A673 (cell line): ENCODE data around the gene IQCH. TPM values are rescaled to one million over a fixed set of nuclear protein-coding genes. Genes with fewer than 3 reads are reported as not detected.

ENCODE experiments used
- BruUV-seq: library from RNA; stranded (reverse); fragments of 400-500 nt; replicated peaks from 2 replicates; lab custom pipeline; 2021; lab: Mats Ljungman, UMichigan
- CTCF ChIA-PET: fragments of 300-600 bp; sonication (Branson Sonifier 250); formaldehyde crosslinking; loops from one replicate; lab custom pipeline; 2022; ENCODE audit warnings: antibody characterized with exemption; lab: Charles Lee
- POLR2A ChIA-PET: fragments of 300-600 bp; sonication (Branson Sonifier 250); formaldehyde crosslinking; loops from one replicate; lab custom pipeline; 2022; ENCODE audit warnings: antibody characterized with exemption; ENCODE audit not compliant: low non-redundant PET; lab: Charles Lee
- DNase-seq: peaks from one replicate; pipeline ENCODE4 v3.0.0-alpha.2; 2015; ENCODE audit warnings: low spot score
- H3K27ac ChIP-seq: fragments of 200-600 bp; sonication (generic); 2 replicates; pipeline ENCODE4 v1.5.1; 2016; ENCODE audit warnings: mixed run types, low read depth, mild to moderate bottlenecking, mixed read lengths, antibody characterized with exemption, low read length; ENCODE audit not compliant: poor library complexity, severe bottlenecking
- H3K27me3 ChIP-seq: fragments of 200-600 bp; sonication (generic); replicated peaks from 2 replicates; pipeline ENCODE4 v1.6.1; 2017; ENCODE audit warnings: mixed run types, low read depth, mild to moderate bottlenecking, mixed read lengths, antibody characterized with exemption, low read length; ENCODE audit not compliant: insufficient read depth, poor library complexity
- H3K36me3 ChIP-seq: fragments of 200-600 bp; sonication (generic); 2 replicates; pipeline ENCODE4 v1.6.1; 2016; ENCODE audit warnings: mixed run types, mild to moderate bottlenecking, mixed read lengths, antibody characterized with exemption, low read length; ENCODE audit not compliant: insufficient read depth, poor library complexity, severe bottlenecking
- H3K4me1 ChIP-seq: fragments of 200-600 bp; sonication (generic); 2 replicates; pipeline ENCODE4 v1.6.1; 2017; ENCODE audit warnings: mixed run types, mild to moderate bottlenecking, mixed read lengths, antibody characterized with exemption, low read length; ENCODE audit not compliant: insufficient read depth, poor library complexity, severe bottlenecking
- H3K4me3 ChIP-seq: fragments of 200-600 bp; sonication (generic); 2 replicates; pipeline ENCODE4 v1.5.1; 2016; ENCODE audit warnings: low read depth, mixed run types, mild to moderate bottlenecking, mixed read lengths, low read length; ENCODE audit not compliant: poor library complexity, severe bottlenecking
- H3K9me3 ChIP-seq: fragments of 200-600 bp; sonication (generic); 2 replicates; pipeline ENCODE4 v1.6.1; 2016; ENCODE audit warnings: mixed run types, low read depth, mild to moderate bottlenecking, mixed read lengths, antibody characterized with exemption, low read length; ENCODE audit not compliant: poor library complexity, severe bottlenecking
- EZH2 ChIP-seq: fragments of 200-600 bp; sonication (generic); IDR thresholded peaks from 2 replicates; pipeline ENCODE4 v1.6.1; 2017; ENCODE audit warnings: borderline replicate concordance, low read depth, mild to moderate bottlenecking, mixed read lengths, antibody characterized with exemption, low read length; ENCODE audit not compliant: poor library complexity, severe bottlenecking
- intact Hi-C: fragments of 100-400 bp; cut with micrococcal nuclease; formaldehyde crosslinking; loops from one replicate; pipeline ENCODE4 v1.10.0; 2022; ENCODE audit not compliant: unreplicated experiment
- total RNA-seq: library from RNA; stranded (reverse); gene quantifications from 2 replicates; pipeline ENCODE4 v1.2.3, GENCODE V29; 2021
- TF ChIP-seq, protein P1 (sequence below): fragments of 300-800, 200-600 bp; sonication (generic); conservative IDR thresholded peaks from 2 replicates; pipeline ENCODE4 v1.5.1; 2017; ENCODE audit warnings: low read depth, mild to moderate bottlenecking, antibody characterized with exemption, low read length, moderate library complexity, mixed read lengths

Gene IQCH
- total RNA-seq, 1 experiment from 2014 or later = 1.7 TPM

DNA sequence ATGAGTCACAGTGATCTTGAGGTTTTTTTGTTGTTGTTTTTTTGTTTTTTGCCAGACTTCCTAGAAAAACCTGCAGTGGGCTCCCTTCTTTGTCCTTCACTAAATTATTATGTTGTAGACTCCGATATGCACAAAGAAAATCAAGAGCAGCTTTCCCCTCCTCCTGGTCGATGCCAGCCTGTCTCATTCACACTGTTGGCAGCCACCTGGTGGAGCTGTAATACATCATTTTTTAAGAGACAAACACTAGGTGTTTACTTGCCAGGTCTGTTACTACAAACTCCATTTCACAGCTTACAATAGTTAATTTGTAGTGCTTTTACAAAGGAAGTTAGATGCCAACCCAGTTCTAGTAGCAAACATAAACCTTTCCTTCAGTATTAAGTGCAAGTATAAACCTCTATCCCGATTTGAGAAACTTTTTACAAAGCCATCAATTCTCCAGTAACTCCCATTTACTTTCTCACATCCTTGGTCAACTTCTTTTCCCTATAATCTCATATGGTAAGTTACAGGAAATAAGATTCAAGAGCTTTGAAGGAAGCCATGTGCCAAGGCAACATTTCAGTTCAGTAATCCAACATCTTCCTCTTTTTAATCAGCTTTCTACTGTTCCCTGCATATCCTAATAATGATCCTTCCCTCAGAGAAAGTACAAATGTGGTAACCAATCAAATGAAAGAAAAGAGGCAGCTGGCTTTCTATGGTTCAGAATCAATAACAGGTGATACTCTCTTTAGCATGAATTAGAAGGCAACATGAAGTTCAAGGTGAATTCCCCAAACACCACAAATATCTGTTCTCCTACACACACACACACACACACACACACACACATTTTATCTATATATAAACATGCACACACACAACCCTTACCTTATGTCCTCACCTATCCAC lies 14.1 kb upstream of the IQCH start:
- Histone ChIP-seq H3K4me1 (peaks cover 64% of the 10 kb centered on the region), H3K27ac (no peak overlapping the region), H3K27me3 (no peaks in the 10 kb centered on the region), H3K4me3 (no peak overlapping the region), H3K9me3 (no peaks in the 10 kb centered on the region), H3K36me3 (no peaks in the 10 kb centered on the region)
- CTCF ChIA-PET = no interaction called here
- intact Hi-C loops = no loop called here
- POLR2A ChIA-PET = interaction anchor here (0.7 kb wide), 1 partner anchor 13 kb away, joined by 10 read pairs; no protein-coding TSS in a partner anchor
- no peak for DNase-seq
- TF ChIP-seq, protein P1, sequence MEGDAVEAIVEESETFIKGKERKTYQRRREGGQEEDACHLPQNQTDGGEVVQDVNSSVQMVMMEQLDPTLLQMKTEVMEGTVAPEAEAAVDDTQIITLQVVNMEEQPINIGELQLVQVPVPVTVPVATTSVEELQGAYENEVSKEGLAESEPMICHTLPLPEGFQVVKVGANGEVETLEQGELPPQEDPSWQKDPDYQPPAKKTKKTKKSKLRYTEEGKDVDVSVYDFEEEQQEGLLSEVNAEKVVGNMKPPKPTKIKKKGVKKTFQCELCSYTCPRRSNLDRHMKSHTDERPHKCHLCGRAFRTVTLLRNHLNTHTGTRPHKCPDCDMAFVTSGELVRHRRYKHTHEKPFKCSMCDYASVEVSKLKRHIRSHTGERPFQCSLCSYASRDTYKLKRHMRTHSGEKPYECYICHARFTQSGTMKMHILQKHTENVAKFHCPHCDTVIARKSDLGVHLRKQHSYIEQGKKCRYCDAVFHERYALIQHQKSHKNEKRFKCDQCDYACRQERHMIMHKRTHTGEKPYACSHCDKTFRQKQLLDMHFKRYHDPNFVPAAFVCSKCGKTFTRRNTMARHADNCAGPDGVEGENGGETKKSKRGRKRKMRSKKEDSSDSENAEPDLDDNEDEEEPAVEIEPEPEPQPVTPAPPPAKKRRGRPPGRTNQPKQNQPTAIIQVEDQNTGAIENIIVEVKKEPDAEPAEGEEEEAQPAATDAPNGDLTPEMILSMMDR = peak; percentile 53
- no peak for TF ChIP-seq EZH2
- no TSS peak for BruUV-seq

DNA sequence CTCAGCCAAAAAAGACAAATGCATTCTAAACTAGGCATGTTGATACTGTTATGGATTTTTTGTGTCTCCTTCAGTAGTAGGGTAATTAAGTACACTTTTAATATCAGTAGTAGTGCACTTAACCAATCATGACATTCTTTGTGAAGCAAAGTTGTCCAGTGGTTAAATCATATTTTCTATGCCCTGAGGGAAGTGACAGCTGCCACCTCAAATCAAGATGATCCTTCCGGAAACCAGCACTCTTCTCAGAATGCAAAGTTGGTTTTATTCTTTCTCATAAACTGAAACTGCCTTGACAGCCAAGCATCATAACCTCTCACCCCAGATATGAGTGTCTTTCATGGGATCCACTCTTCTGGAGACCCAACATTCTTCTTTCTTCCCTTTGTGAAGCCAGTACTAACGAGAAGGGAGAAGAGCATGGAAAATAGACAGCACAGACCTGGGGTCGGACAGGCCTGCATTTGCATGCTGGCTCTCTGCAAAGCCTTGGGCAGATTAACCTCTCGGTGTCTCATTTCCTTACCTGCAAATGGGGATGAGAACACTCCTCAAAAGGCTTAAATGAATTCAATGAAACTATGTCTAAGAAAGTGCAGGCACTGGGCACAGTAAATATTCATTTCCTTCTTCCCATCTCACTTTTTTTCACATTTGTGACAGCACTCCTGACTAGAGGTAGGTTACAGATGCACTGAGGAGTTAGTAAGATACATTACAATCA lies 13.3 kb upstream of the IQCH start:
- ChIA-PET CTCF (no interaction called here), POLR2A (no interaction called here)
- intact Hi-C loops = no loop called here

DNA sequence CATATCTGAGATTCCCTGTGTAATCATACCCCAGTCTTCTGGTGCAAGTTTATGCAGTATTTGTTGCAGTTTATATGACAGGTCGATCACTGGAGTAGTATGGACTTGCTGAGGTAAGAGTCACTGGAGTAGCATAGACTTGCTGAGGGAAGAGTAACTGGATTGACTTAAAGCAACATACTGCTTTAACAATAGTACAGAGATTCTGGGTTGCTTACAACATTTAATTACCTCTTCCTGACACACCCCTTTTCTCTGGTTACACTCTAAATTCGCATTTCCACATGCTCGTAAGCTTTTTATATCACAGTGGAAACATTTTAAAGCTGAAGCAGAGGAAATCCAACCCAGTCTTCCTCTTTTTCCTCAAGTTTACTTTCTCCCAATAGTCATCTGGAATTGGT lies 11.9 kb upstream of the IQCH start:
- TF ChIP-seq, protein P1 = no peak
- no peak for TF ChIP-seq EZH2
- Histone ChIP-seq H3K4me1 (peaks cover 48% of the 10 kb centered on the region), H3K4me3 (no peak overlapping the region), H3K36me3 (no peaks in the 10 kb centered on the region), H3K27me3 (no peaks in the 10 kb centered on the region), H3K9me3 (no peaks in the 10 kb centered on the region), H3K27ac (peak overlapping the region; percentile 82)
- ChIA-PET CTCF (no interaction called here), POLR2A (no interaction called here)
- DNase-seq = peak; percentile 85
- intact Hi-C loops = no loop called here
- BruUV-seq = no TSS peak

More for the DNA sequence above, 13.3 kb upstream of the IQCH start:
- Histone ChIP-seq H3K27ac (peak overlapping the region; percentile 22), H3K9me3 (no peaks in the 10 kb centered on the region), H3K4me3 (no peak overlapping the region), H3K27me3 (no peaks in the 10 kb centered on the region), H3K4me1 (peaks cover 62% of the 10 kb centered on the region), H3K36me3 (no peaks in the 10 kb centered on the region)
- TF ChIP-seq, protein P1 = no peak
- no peak for TF ChIP-seq EZH2
- BruUV-seq = no TSS peak
- no peak for DNase-seq
